ENCODE data around the gene CDHR3. TPM values are rescaled to one million over a fixed set of nuclear protein-coding genes. Genes with fewer than 3 reads are reported as not detected.

The CDHR3 gene
- total RNA-seq, 1 experiment from 2014 or later: not detected

DNA sequence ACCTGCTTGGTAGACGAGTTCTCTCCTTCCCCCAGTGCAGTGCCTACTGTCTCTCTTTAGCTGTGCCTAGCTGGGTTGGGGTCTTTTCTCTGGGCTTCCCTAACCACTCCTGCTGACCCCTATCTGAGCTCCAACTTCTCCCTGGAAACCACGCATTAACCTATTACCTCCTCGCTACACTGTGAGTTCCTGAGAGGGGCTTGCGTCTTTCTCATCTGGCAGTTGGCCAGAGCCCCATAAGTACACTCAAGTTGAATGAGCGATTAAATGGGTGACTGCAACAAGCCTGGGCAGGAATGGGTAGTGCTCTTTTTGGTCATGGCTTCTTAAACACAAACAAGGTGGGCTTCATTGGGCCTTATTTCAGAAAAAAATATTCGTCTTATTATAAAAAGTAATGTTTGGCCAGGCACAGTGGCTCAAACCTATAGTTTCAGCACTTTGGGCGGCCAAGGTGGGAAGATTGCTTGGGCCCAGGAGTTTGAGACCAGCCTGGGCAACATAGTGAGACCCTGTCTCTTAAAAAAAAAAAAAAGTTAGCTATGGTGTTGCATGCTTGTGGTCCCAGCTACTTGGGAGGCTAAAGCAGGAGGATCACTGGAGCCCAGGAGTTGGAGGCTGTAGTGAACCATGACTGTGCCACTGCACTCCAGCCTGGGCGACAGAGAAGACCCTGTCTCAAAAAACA, 107.6 kb downstream of the CDHR3 start:
- H3K4me2 ChIP-seq (ENCODE audit: low read depth, low read length, poor library complexity, severe bottlenecking): peak overlapping the region; percentile 70
- peaks cover 100% of the 10 kb centered on the region for H3K4me1 ChIP-seq (ENCODE audit: low read length)
- H4K20me1 ChIP-seq (ENCODE audit: insufficient read depth, low read depth, low read length): no peaks in the 10 kb centered on the region

DNA sequence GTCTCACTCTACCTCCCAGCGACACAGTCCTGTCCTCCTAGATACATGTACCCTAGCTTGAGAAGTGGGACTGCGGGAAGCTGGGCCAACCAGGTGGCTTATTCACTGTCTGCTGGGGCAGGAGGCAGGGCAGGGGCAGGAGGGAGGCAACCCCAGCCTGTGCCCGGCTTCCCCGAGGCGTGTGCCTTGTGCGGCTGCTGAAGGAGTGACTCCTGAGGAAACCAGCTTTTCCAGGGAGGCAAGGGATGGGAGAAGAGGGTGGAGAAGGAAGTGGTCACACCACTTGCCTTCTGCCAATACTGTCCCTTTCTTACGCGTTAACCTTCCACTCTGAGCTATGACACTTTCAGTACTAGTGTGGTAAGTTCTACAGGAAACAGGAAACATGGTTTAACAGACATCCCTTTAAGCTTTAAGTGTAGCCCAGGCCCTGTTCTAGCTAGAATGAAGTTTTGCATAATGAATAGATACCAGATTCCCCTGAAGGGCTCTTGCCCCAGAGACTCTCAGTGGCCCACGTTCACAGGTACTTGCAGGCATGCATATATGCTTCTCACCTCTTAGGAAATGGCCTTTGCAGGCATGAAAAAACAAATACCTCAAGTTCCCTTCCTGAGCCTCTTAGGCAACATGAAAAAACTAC, 108.4 kb downstream of the CDHR3 start:
- Histone ChIP-seq H3K36me3 (ENCODE audit: insufficient read depth, low read length) (no peaks in the 10 kb centered on the region), H3K27ac (ENCODE audit: low read length) (peak overlapping the region; percentile 99), H3K4me1 (ENCODE audit: low read length) (peaks cover 100% of the 10 kb centered on the region), H3K9me2 (replicated peaks; ENCODE audit: insufficient read depth, low read length) (no peaks in the 10 kb centered on the region), H4K20me1 (ENCODE audit: insufficient read depth, low read depth, low read length) (no peaks in the 10 kb centered on the region), H2AFZ (ENCODE audit: low read length) (no peak overlapping the region), H3K4me2 (ENCODE audit: low read depth, low read length, poor library complexity, severe bottlenecking) (peak overlapping the region; percentile 70), H3K9me3 (ENCODE audit: low read length) (no peaks in the 10 kb centered on the region), H3K27me3 (ENCODE audit: low read length) (no peaks in the 10 kb centered on the region), H3K79me2 (ENCODE audit: low read length) (no peaks in the 10 kb centered on the region), H3K9ac (ENCODE audit: low read length) (peak overlapping the region; percentile 72), H3K4me3 (ENCODE audit: low read length) (peak overlapping the region; percentile 44)
- DNase-seq: peak; percentile 95

More for the DNA sequence above, 107.6 kb downstream of the CDHR3 start:
- peak overlapping the region; percentile 99 for H3K27ac ChIP-seq (ENCODE audit: low read length)
- DNase-seq: peak; percentile 80
- no peaks in the 10 kb centered on the region for H3K9me3 ChIP-seq (ENCODE audit: low read length)
- no peaks in the 10 kb centered on the region for H3K27me3 ChIP-seq (ENCODE audit: low read length)
- no peaks in the 10 kb centered on the region for H3K9me2 ChIP-seq (replicated peaks; ENCODE audit: insufficient read depth, low read length)
- H3K9ac ChIP-seq (ENCODE audit: low read length): peak overlapping the region; percentile 72
- H3K4me3 ChIP-seq (ENCODE audit: low read length): peak overlapping the region; percentile 44
- H2AFZ ChIP-seq (ENCODE audit: low read length): no peak overlapping the region
- H3K36me3 ChIP-seq (ENCODE audit: insufficient read depth, low read length): no peaks in the 10 kb centered on the region
- H3K79me2 ChIP-seq (ENCODE audit: low read length): no peaks in the 10 kb centered on the region

DNA sequence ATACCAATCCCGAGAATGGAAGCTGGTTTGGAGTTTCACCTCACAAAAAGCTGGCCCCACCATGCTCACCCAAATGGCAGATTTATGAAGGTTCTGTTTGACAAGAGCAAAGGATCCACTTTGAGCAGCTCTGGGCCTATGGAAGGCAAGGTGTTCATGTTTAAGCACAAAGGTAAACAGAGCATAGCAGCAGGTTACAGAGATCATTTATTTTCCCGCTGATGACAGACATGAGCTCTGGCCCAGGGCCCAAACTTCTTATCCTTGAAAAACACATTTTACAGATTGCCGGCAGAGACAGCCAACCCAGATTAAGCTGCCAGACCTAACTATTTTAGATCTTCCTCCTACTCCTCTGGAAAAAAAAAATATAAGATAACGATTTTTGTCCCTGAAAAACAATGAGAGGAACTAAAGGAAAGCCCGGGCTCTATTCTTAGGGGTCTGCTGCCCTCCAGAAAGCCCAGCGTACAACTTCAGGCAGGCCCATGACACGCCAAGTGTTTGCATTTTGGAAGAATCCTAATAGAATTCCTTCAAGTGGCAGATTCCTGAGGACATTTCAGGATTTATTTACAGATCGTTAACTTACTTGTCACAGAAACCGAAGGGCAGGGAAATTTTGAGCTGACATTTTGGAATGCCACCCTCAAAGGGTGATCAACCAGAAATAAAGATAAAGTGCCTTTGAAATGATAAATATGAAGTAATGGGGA, 109.1 kb downstream of the CDHR3 start:
- Histone ChIP-seq H4K20me1 (ENCODE audit: insufficient read depth, low read depth, low read length) (no peaks in the 10 kb centered on the region), H3K27ac (ENCODE audit: low read length) (peak overlapping the region; percentile 99), H3K9ac (ENCODE audit: low read length) (peak overlapping the region; percentile 72), H3K9me3 (ENCODE audit: low read length) (no peaks in the 10 kb centered on the region), H3K4me3 (ENCODE audit: low read length) (peak overlapping the region; percentile 28), H3K36me3 (ENCODE audit: insufficient read depth, low read length) (no peaks in the 10 kb centered on the region), H3K27me3 (ENCODE audit: low read length) (no peaks in the 10 kb centered on the region), H3K9me2 (replicated peaks; ENCODE audit: insufficient read depth, low read length) (no peaks in the 10 kb centered on the region), H3K4me1 (ENCODE audit: low read length) (peaks cover 100% of the 10 kb centered on the region), H3K4me2 (ENCODE audit: low read depth, low read length, poor library complexity, severe bottlenecking) (peak overlapping the region; percentile 70), H3K79me2 (ENCODE audit: low read length) (no peaks in the 10 kb centered on the region), H2AFZ (ENCODE audit: low read length) (no peak overlapping the region)
- no peak for DNase-seq

DNA sequence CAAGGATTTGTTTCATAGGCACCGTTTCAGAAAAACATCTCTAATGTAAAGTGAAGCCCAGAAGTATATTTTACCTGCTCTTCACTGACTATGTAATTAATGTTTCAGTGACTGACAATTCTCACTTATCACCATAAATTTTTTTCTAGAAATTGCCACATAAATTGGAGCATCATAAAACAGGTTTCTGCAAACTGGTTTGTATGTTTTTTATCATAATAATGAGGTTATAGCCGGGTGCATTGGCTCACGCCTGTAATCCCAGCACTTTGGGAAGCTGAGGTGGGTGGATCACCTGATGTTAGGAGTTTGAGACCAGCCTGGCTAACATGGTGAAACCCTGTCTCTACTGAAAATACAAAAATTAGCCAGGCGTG, 109.6 kb downstream of the CDHR3 start:
- peaks cover 100% of the 10 kb centered on the region for H3K4me1 ChIP-seq (ENCODE audit: low read length)

DNA sequence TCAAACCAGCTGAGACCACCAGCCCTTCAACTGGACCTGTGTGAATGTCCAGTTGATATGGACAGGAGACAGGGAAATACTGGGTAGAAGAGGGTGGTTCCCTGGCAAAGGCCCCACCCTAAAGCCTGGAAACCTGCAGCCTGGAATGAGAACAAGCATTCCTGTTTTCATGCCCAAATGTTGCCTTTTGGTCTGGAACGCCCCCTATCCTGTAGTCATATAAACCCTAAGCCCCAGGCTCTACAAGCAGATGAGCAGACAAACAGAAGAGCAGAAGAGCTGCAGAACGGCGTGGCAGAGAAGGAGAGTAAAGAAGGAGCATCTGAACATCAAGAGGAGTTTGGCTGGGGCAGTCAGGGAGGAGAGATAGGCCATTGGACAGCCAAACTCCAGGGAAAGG, 110.6 kb downstream of the CDHR3 start:
- peak overlapping the region; percentile 72 for H3K9ac ChIP-seq (ENCODE audit: low read length)
- no peaks in the 10 kb centered on the region for H3K36me3 ChIP-seq (ENCODE audit: insufficient read depth, low read length)
- no peaks in the 10 kb centered on the region for H3K9me3 ChIP-seq (ENCODE audit: low read length)
- DNase-seq: peak; percentile 71
- H3K27me3 ChIP-seq (ENCODE audit: low read length): no peaks in the 10 kb centered on the region
- H3K4me1 ChIP-seq (ENCODE audit: low read length): peaks cover 99% of the 10 kb centered on the region
- no peak overlapping the region for H2AFZ ChIP-seq (ENCODE audit: low read length)
- no peaks in the 10 kb centered on the region for H3K79me2 ChIP-seq (ENCODE audit: low read length)
- H3K9me2 ChIP-seq (replicated peaks; ENCODE audit: insufficient read depth, low read length): no peaks in the 10 kb centered on the region
- H3K4me3 ChIP-seq (ENCODE audit: low read length): peak overlapping the region; percentile 35; the same call in 1 of the 2 replicates
- H3K27ac ChIP-seq (ENCODE audit: low read length): peak overlapping the region; percentile 99
- H3K4me2 ChIP-seq (ENCODE audit: low read depth, low read length, poor library complexity, severe bottlenecking): peak overlapping the region; percentile 70
- H4K20me1 ChIP-seq (ENCODE audit: insufficient read depth, low read depth, low read length): no peaks in the 10 kb centered on the region

More for the DNA sequence above, 109.6 kb downstream of the CDHR3 start:
- Histone ChIP-seq H2AFZ (ENCODE audit: low read length) (no peak overlapping the region), H3K36me3 (ENCODE audit: insufficient read depth, low read length) (no peaks in the 10 kb centered on the region), H3K9me3 (ENCODE audit: low read length) (no peaks in the 10 kb centered on the region), H3K27ac (ENCODE audit: low read length) (peak overlapping the region; percentile 99), H3K4me2 (ENCODE audit: low read depth, low read length, poor library complexity, severe bottlenecking) (peak overlapping the region; percentile 70), H3K9me2 (replicated peaks; ENCODE audit: insufficient read depth, low read length) (no peaks in the 10 kb centered on the region), H3K27me3 (ENCODE audit: low read length) (no peaks in the 10 kb centered on the region), H3K79me2 (ENCODE audit: low read length) (no peaks in the 10 kb centered on the region), H4K20me1 (ENCODE audit: insufficient read depth, low read depth, low read length) (no peaks in the 10 kb centered on the region), H3K4me3 (ENCODE audit: low read length) (no peak overlapping the region), H3K9ac (ENCODE audit: low read length) (peak overlapping the region; percentile 72)
- no peak for DNase-seq

DNA sequence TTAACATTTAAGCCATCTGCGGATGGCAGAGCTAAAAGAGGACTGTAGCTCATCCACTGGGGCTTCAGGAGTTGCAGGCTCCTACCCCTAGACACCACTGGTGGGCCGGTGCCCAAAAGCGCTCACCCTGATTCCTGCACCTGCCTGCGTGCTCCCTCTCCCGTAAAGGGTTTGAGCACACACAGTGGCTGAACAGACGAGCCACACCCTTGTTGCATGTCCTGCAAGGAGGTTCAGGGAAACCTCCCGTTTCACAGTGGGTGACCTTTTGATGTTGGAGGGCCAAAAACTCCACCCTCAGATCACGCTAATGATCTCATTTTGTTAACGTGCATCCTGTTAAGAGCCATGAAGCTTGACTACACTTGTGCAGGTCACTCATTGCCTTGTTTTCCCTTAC, 111.2 kb downstream of the CDHR3 start:
- DNase-seq: peak; percentile 82
- peak overlapping the region; percentile 70 for H3K4me2 ChIP-seq (ENCODE audit: low read depth, low read length, poor library complexity, severe bottlenecking)
- H2AFZ ChIP-seq (ENCODE audit: low read length): no peak overlapping the region
- H3K79me2 ChIP-seq (ENCODE audit: low read length): no peaks in the 10 kb centered on the region
- peak overlapping the region; percentile 72 for H3K9ac ChIP-seq (ENCODE audit: low read length)
- H3K4me3 ChIP-seq (ENCODE audit: low read length): peak overlapping the region; percentile 35; the same call in 1 of the 2 replicates
- no peaks in the 10 kb centered on the region for H3K9me3 ChIP-seq (ENCODE audit: low read length)
- no peaks in the 10 kb centered on the region for H4K20me1 ChIP-seq (ENCODE audit: insufficient read depth, low read depth, low read length)
- peaks cover 99% of the 10 kb centered on the region for H3K4me1 ChIP-seq (ENCODE audit: low read length)
- H3K9me2 ChIP-seq (replicated peaks; ENCODE audit: insufficient read depth, low read length): no peaks in the 10 kb centered on the region
- H3K36me3 ChIP-seq (ENCODE audit: insufficient read depth, low read length): no peaks in the 10 kb centered on the region
- H3K27me3 ChIP-seq (ENCODE audit: low read length): no peaks in the 10 kb centered on the region
- H3K27ac ChIP-seq (ENCODE audit: low read length): peak overlapping the region; percentile 99

DNA sequence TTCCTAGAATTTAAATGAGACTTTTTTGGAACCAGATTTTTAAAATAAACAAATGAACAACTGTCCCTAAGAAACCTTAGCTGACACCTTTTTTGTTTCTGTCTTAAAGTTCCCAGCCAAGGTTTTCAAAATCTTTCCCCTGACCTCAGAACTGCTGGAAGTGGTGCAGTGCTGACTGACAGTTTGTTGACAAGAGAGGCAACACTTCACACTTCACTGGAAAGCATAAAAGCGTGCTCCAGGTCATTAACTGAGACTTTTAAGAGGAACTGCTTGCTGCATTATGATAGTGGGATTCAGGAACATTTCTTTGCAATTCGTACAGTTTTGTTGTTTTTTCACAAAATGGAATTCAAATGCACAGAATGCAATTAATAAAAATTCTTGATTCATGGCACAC, 112.9 kb downstream of the CDHR3 start:
- no peaks in the 10 kb centered on the region for H3K79me2 ChIP-seq (ENCODE audit: low read length)
- H3K9me3 ChIP-seq (ENCODE audit: low read length): no peaks in the 10 kb centered on the region
- H3K9me2 ChIP-seq (replicated peaks; ENCODE audit: insufficient read depth, low read length): no peaks in the 10 kb centered on the region
- peak overlapping the region; percentile 12; the same call in 1 of the 2 replicates for H3K4me3 ChIP-seq (ENCODE audit: low read length)
- H3K4me1 ChIP-seq (ENCODE audit: low read length): peaks cover 98% of the 10 kb centered on the region
- peak overlapping the region; percentile 48 for H3K4me2 ChIP-seq (ENCODE audit: low read depth, low read length, poor library complexity, severe bottlenecking)
- peak; percentile 70 for DNase-seq
- H4K20me1 ChIP-seq (ENCODE audit: insufficient read depth, low read depth, low read length): no peaks in the 10 kb centered on the region
- peak overlapping the region; percentile 99 for H3K27ac ChIP-seq (ENCODE audit: low read length)
- H2AFZ ChIP-seq (ENCODE audit: low read length): no peak overlapping the region
- no peaks in the 10 kb centered on the region for H3K27me3 ChIP-seq (ENCODE audit: low read length)
- peak overlapping the region; percentile 39 for H3K9ac ChIP-seq (ENCODE audit: low read length)
- H3K36me3 ChIP-seq (ENCODE audit: insufficient read depth, low read length): no peaks in the 10 kb centered on the region

DNA sequence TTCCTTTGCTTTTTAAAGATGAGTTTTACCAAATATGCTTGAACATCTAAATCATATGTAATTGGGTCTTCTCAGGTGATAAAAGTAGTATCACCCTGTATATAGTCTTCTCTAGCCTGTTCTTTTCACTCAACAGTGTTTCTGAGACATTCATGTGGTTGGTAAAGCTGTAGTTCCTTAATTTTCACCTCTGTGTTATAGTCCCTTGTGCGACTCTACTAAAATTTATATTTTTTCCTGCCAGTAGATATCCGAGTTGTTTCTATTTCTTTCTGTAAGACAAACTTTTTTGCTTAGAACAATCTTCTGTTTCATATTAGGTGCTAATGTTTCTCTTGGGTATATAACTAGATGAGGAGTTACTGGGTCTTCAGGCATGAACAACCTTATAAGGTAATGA, 113.5 kb downstream of the CDHR3 start:
- H3K4me1 ChIP-seq (ENCODE audit: low read length): peaks cover 95% of the 10 kb centered on the region
- H3K4me3 ChIP-seq (ENCODE audit: low read length): peak overlapping the region; percentile 12; the same call in 1 of the 2 replicates
- peak overlapping the region; percentile 39 for H3K9ac ChIP-seq (ENCODE audit: low read length)
- H3K27me3 ChIP-seq (ENCODE audit: low read length): no peaks in the 10 kb centered on the region
- no peak overlapping the region for H2AFZ ChIP-seq (ENCODE audit: low read length)
- H3K4me2 ChIP-seq (ENCODE audit: low read depth, low read length, poor library complexity, severe bottlenecking): peak overlapping the region; percentile 48
- H4K20me1 ChIP-seq (ENCODE audit: insufficient read depth, low read depth, low read length): no peaks in the 10 kb centered on the region
- H3K27ac ChIP-seq (ENCODE audit: low read length): peak overlapping the region; percentile 99
- no peaks in the 10 kb centered on the region for H3K9me3 ChIP-seq (ENCODE audit: low read length)
- H3K36me3 ChIP-seq (ENCODE audit: insufficient read depth, low read length): no peaks in the 10 kb centered on the region
- no peaks in the 10 kb centered on the region for H3K9me2 ChIP-seq (replicated peaks; ENCODE audit: insufficient read depth, low read length)
- peak; percentile 65 for DNase-seq
- no peaks in the 10 kb centered on the region for H3K79me2 ChIP-seq (ENCODE audit: low read length)

Measured in Karpas-422 (cell line).